Panc1 (cell line): ENCODE measurements around the gene NTSR2. TPM values are rescaled to one million over a fixed set of nuclear protein-coding genes. Genes with fewer than 3 reads are reported as not detected.

Experiments
- ATAC-seq: fragments of 200-7000 bp; cut with Tn5 transposase; 2 replicates; pipeline ENCODE4 v1.9.1; 2020; ENCODE audit warnings: mild to moderate bottlenecking, moderate library complexity
- BruUV-seq: library from RNA; stranded (reverse); fragments of 400-500 nt; replicated peaks from 2 replicates; lab custom pipeline; 2021; lab: Mats Ljungman, UMichigan
- CTCF ChIA-PET: fragments of 300-600 bp; sonication (Branson Sonifier 250); formaldehyde crosslinking; loops from one replicate; lab custom pipeline; 2022; ENCODE audit warnings: antibody characterized with exemption; lab: Charles Lee
- POLR2A ChIA-PET: fragments of 300-600 bp; sonication (Branson Sonifier 250); formaldehyde crosslinking; loops from one replicate; lab custom pipeline; 2022; ENCODE audit warnings: antibody characterized with exemption; lab: Charles Lee
- DNase-seq: peaks from one replicate; pipeline ENCODE4 v3.0.0-alpha.2; 2010; ENCODE audit warnings: low read depth, low spot score
- H3K27ac ChIP-seq: 2 replicates; pipeline ENCODE4 v1.5.1; 2011; ENCODE audit warnings: mild to moderate bottlenecking, low read length, inconsistent platforms
- H3K27me3 ChIP-seq: fragments of 200-500 bp; sonication (Bioruptor generic); 2 replicates; pipeline ENCODE4 v1.6.0; 2014; ENCODE audit warnings: low read length, inconsistent platforms; ENCODE audit not compliant: control insufficient read depth, insufficient read depth
- H3K36me3 ChIP-seq: fragments of 200-500 bp; sonication (Bioruptor generic); 2 replicates; pipeline ENCODE4 v1.5.1; 2014; ENCODE audit warnings: inconsistent platforms, mild to moderate bottlenecking, low read length, moderate library complexity; ENCODE audit not compliant: control insufficient read depth, insufficient read depth
- H3K4me1 ChIP-seq: 2 replicates; pipeline ENCODE4 v1.5.1; 2011; ENCODE audit warnings: inconsistent platforms, mild to moderate bottlenecking, low read length, moderate library complexity; ENCODE audit not compliant: control insufficient read depth, insufficient read depth
- H3K4me3 ChIP-seq, 2 experiments: 2 replicates each; pipeline ENCODE4 v1.5.1; 2011 to 2012; ENCODE audit warnings: low read depth in 2 of 2, low read length in 2 of 2, mild to moderate bottlenecking in 2 of 2, inconsistent platforms in 1 of 2, moderate library complexity in 1 of 2
- H3K9me3 ChIP-seq: fragments of 200-500 bp; sonication (Bioruptor generic); 2 replicates; pipeline ENCODE4 v1.5.1; 2014; ENCODE audit warnings: low read depth, mild to moderate bottlenecking, inconsistent platforms, low read length, moderate library complexity; ENCODE audit not compliant: control insufficient read depth, insufficient read depth
- CTCF ChIP-seq: fragments of 450-650 bp; IDR thresholded peaks from 2 replicates; pipeline ENCODE4 v1.5.1; 2017; ENCODE audit warnings: mild to moderate bottlenecking
- POLR2AphosphoS5 ChIP-seq: IDR thresholded peaks from 2 replicates; pipeline ENCODE4 v1.6.1; 2012; ENCODE audit warnings: mild to moderate bottlenecking, low read depth, low read length, moderate library complexity
- REST ChIP-seq, 2 experiments: IDR thresholded peaks; 2 replicates each; pipeline ENCODE4 v1.6.1; 2011 to 2012; ENCODE audit warnings: low read depth in 2 of 2, control low read depth in 1 of 2, low read length in 1 of 2, mild to moderate bottlenecking in 1 of 2, moderate library complexity in 1 of 2; ENCODE audit not compliant: insufficient read depth in 1 of 2
- SIN3A ChIP-seq: IDR thresholded peaks from 2 replicates; pipeline ENCODE4 v1.6.1; 2012; ENCODE audit warnings: low read depth, mild to moderate bottlenecking, low read length, moderate library complexity, borderline replicate concordance; ENCODE audit not compliant: insufficient read depth
- TCF7L2 ChIP-seq: IDR thresholded peaks from 2 replicates; pipeline ENCODE4 v1.6.1; 2011; ENCODE audit warnings: mild to moderate bottlenecking, low read depth, low read length, inconsistent platforms
- in situ Hi-C: cut with HindIII; loops from 2 replicates; pipeline ENCODE4 v1.10.0; 2016; ENCODE audit warnings: low sequenced_read_pairs, low pct_unique_long_range_greater_than_20kb
- intact Hi-C: fragments of 100-400 bp; cut with micrococcal nuclease; formaldehyde crosslinking; loops from one replicate; pipeline ENCODE4 v1.10.0; 2022; ENCODE audit not compliant: unreplicated experiment
- total RNA-seq: library from RNA; stranded (reverse); gene quantifications from one replicate; pipeline ENCODE4 v1.2.1, GENCODE V29; 2021; ENCODE audit not compliant: unreplicated experiment

NTSR2 gene
- total RNA-seq, 1 experiment from 2014 or later = 0.15 TPM

DNA sequence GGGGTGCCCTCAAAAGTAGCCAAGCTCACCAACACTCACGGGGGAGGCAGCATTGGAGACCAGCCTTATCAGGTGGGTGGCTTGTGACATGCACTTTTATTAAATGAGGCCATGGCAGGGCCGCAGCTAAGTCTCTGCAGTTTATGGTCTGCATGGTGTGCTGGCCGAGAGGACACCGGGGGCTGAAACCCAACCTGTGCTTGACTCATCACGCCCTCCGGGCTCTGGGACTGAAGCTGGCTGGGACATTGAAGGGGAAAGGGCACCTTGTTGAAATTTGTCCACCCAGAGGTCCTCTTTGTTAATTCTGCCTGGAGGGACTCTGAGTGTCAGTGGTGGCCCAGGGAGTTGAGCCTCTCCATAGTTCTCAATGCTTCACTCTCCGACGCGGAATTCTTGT, 17.7 kb upstream of the NTSR2 start:
- peaks cover 6% of the 10 kb centered on the region for H3K4me1 ChIP-seq
- intact Hi-C loops = loop anchor here (2.0 kb wide), 1 partner anchor 91 kb away; no protein-coding TSS in a partner anchor
- H3K27ac ChIP-seq = no peak overlapping the region
- DNase-seq = no peak
- TF ChIP-seq REST (IDR thresholded peaks at IDR 0.05; ENCODE audit: insufficient read depth in 1 of 2, low read depth in 2 of 2, low read length in 1 of 2) (no peak), SIN3A (no peak), TCF7L2 (no peak), CTCF (no peak), POLR2AphosphoS5 (no peak)
- H3K27me3 ChIP-seq = no peaks in the 10 kb centered on the region
- H3K9me3 ChIP-seq = no peaks in the 10 kb centered on the region
- peak; percentile 20; the same call in 1 of the 2 replicates for ATAC-seq
- H3K36me3 ChIP-seq = no peaks in the 10 kb centered on the region
- POLR2A ChIA-PET = no interaction called here
- peak overlapping the region in 1 of 2 experiments; percentile 35; a peak in 1 of 4 replicates for H3K4me3 ChIP-seq
- CTCF ChIA-PET = interaction anchor here (0.5 to 1.4 kb wide), 8 partner anchors 9 to 545 kb away, joined by 3 to 9 read pairs (median 4); no protein-coding TSS in a partner anchor
- in situ Hi-C loops = no loop called here
- no TSS peak for BruUV-seq

GRCh38 chr2:11685906-11686470, 16.0 kb upstream of the NTSR2 start:
- POLR2A ChIA-PET = no interaction called here
- DNase-seq (no peak), ATAC-seq (no peak)
- H3K4me3 ChIP-seq = no peak overlapping the region
- BruUV-seq = no TSS peak
- in situ Hi-C loops = no loop called here
- H3K4me1 ChIP-seq = peaks cover 4% of the 10 kb centered on the region
- CTCF ChIA-PET = no interaction called here
- no peak overlapping the region for H3K27ac ChIP-seq
- H3K27me3 ChIP-seq = no peaks in the 10 kb centered on the region
- TF ChIP-seq POLR2AphosphoS5 (no peak), REST (IDR thresholded peaks at IDR 0.05; ENCODE audit: insufficient read depth in 1 of 2, low read depth in 2 of 2, low read length in 1 of 2) (no peak), CTCF (no peak), SIN3A (no peak)
- H3K9me3 ChIP-seq = no peaks in the 10 kb centered on the region
- no peaks in the 10 kb centered on the region for H3K36me3 ChIP-seq
- intact Hi-C loops = no loop called here
